Measurements from ENCODE around the gene HOPX. TPM values are rescaled to one million over a fixed set of nuclear protein-coding genes. Genes with fewer than 3 reads are reported as not detected.

HOPX gene
- total RNA-seq, 1 experiment from 2014 or later = 1.0 TPM

GRCh38 chr4:56704089-56704871 is 23.2 kb upstream of the HOPX start:
- H3K9me2 ChIP-seq (ENCODE audit: insufficient read depth) = no peaks in the 10 kb centered on the region
- H3K27me3 ChIP-seq (ENCODE audit: insufficient read depth, low read depth) = no peaks in the 10 kb centered on the region
- BruUV-seq (replicated peaks) = no TSS peak
- H3K36me3 ChIP-seq (ENCODE audit: low read depth) = no peaks in the 10 kb centered on the region
- TF ChIP-seq CTCF (conservative IDR thresholded peaks at IDR 0.05) (no peak), EZH2 (IDR thresholded peaks at IDR 0.05; ENCODE audit: low read depth) (no peak)
- no peaks in the 10 kb centered on the region for H3K79me2 ChIP-seq (ENCODE audit: low read depth)
- no peak overlapping the region for H3K4me3 ChIP-seq
- no peaks in the 10 kb centered on the region for H4K20me1 ChIP-seq (ENCODE audit: insufficient read depth)
- intact Hi-C loops (cut with micrococcal nuclease; ENCODE audit: unreplicated experiment) = no loop called here
- no peak overlapping the region for H3K27ac ChIP-seq
- POLR2A ChIA-PET (ENCODE audit: unreplicated experiment) = no interaction called here
- no peaks in the 10 kb centered on the region for H3F3A ChIP-seq (ENCODE audit: insufficient read depth, low read depth)
- DNase-seq = no peak
- no peaks in the 10 kb centered on the region for H3K4me1 ChIP-seq (replicated peaks; ENCODE audit: insufficient read depth)
- CTCF ChIA-PET = no interaction called here
- H3K4me2 ChIP-seq = no peak overlapping the region
- H3K9me3 ChIP-seq (ENCODE audit: insufficient read depth, low read depth) = no peaks in the 10 kb centered on the region
- H2AFZ ChIP-seq = no peak overlapping the region

GRCh38 chr4:56703378-56703777 is 22.3 kb upstream of the HOPX start:
- Histone ChIP-seq H3K4me3 (no peak overlapping the region), H3K27me3 (ENCODE audit: insufficient read depth, low read depth) (no peaks in the 10 kb centered on the region), H3K27ac (no peak overlapping the region), H3K79me2 (ENCODE audit: low read depth) (no peaks in the 10 kb centered on the region), H3F3A (ENCODE audit: insufficient read depth, low read depth) (no peaks in the 10 kb centered on the region), H3K9me3 (ENCODE audit: insufficient read depth, low read depth) (no peaks in the 10 kb centered on the region), H3K4me2 (no peak overlapping the region), H3K36me3 (ENCODE audit: low read depth) (no peaks in the 10 kb centered on the region), H3K4me1 (replicated peaks; ENCODE audit: insufficient read depth) (no peaks in the 10 kb centered on the region), H2AFZ (no peak overlapping the region), H3K9me2 (ENCODE audit: insufficient read depth) (no peaks in the 10 kb centered on the region), H4K20me1 (ENCODE audit: insufficient read depth) (no peaks in the 10 kb centered on the region)
- POLR2A ChIA-PET (ENCODE audit: unreplicated experiment) = no interaction called here
- no TSS peak for BruUV-seq (replicated peaks)
- TF ChIP-seq CTCF (conservative IDR thresholded peaks at IDR 0.05) = no peak
- no peak for TF ChIP-seq EZH2 (IDR thresholded peaks at IDR 0.05; ENCODE audit: low read depth)
- CTCF ChIA-PET = no interaction called here
- intact Hi-C loops (cut with micrococcal nuclease; ENCODE audit: unreplicated experiment) = no loop called here
- DNase-seq = no peak

- no peak overlapping the region for H2AFZ ChIP-seq
- TF ChIP-seq CTCF (conservative IDR thresholded peaks at IDR 0.05) = no peak
- TF ChIP-seq EZH2 (IDR thresholded peaks at IDR 0.05; ENCODE audit: low read depth) = no peak
- CTCF ChIA-PET = no interaction called here
- DNase-seq = no peak
- no peaks in the 10 kb centered on the region for H3K4me1 ChIP-seq (replicated peaks; ENCODE audit: insufficient read depth)
- BruUV-seq (replicated peaks) = no TSS peak
- no peak overlapping the region for H3K4me2 ChIP-seq
- no peak overlapping the region for H3K4me3 ChIP-seq
- POLR2A ChIA-PET (ENCODE audit: unreplicated experiment) = no interaction called here
- no peaks in the 10 kb centered on the region for H3K36me3 ChIP-seq (ENCODE audit: low read depth)
- no peaks in the 10 kb centered on the region for H3K9me3 ChIP-seq (ENCODE audit: insufficient read depth, low read depth)
- no peaks in the 10 kb centered on the region for H3K27me3 ChIP-seq (ENCODE audit: insufficient read depth, low read depth)
- H3K9me2 ChIP-seq (ENCODE audit: insufficient read depth) = no peaks in the 10 kb centered on the region
- H3K79me2 ChIP-seq (ENCODE audit: low read depth) = no peaks in the 10 kb centered on the region
- no peaks in the 10 kb centered on the region for H3F3A ChIP-seq (ENCODE audit: insufficient read depth, low read depth)
- intact Hi-C loops (cut with micrococcal nuclease; ENCODE audit: unreplicated experiment) = no loop called here
- H3K27ac ChIP-seq = no peak overlapping the region
- H4K20me1 ChIP-seq (ENCODE audit: insufficient read depth) = no peaks in the 10 kb centered on the region
Measured at GRCh38 chr4:56701644-56702043, 20.5 kb upstream of the HOPX start.

Data from PC-9 (cell line).